K562 (cell line): ENCODE results near the gene ENG. TPM values are rescaled to one million over a fixed set of nuclear protein-coding genes. Genes with fewer than 3 reads are reported as not detected.

Experiments
- LARP7 ChIP-seq: fragments of 450-650 bp; IDR thresholded peaks from 2 replicates; pipeline ENCODE4 v1.6.1; 2016
- MEF2D ChIP-seq: conservative IDR thresholded peaks from 2 replicates; pipeline ENCODE4 v1.6.1; 2016; ENCODE audit warnings: low read depth, missing genetic modification characterization, missing compliant biosample characterization
- NR2C2 ChIP-seq, 2 experiments: fragments of 200-800 bp in 1 of 2; sonication (Bioruptor generic) in 1 of 2; sonication (generic) in 1 of 2; formaldehyde crosslinking in 1 of 2; IDR thresholded peaks; 2 replicates each; pipeline versions ENCODE4 v1.6.1 to v1.8.0; 2016 to 2022; ENCODE audit warnings: mild to moderate bottlenecking in 1 of 2, missing compliant biosample characterization in 1 of 2, missing genetic modification characterization in 1 of 2, missing genetic modification reagents in 1 of 2
- SIRT6 ChIP-seq: IDR thresholded peaks from one replicate; pipeline ENCODE4 v1.6.1; 2012; ENCODE audit warnings: low read depth, mild to moderate bottlenecking, control low read depth, inconsistent platforms, low read length, moderate library complexity
- ZNF764 ChIP-seq: fragments of 250-450 bp; sonication (Bioruptor Pico); IDR thresholded peaks from 2 replicates; pipeline ENCODE4 v1.4.0; 2020; ENCODE audit warnings: low read depth, mild to moderate bottlenecking, moderate library complexity
- polyA plus RNA-seq, 8 experiments: library from polyadenylated mRNA; depleted of rRNA in 4 of 8; stranded (reverse) in 5 of 8; unstranded in 3 of 8; fragments of >200 nt; fragmentation: Nextera tagmentation in 2 of 8; fragmentation: Illumina TruSeq in 1 of 8; extraction: Ambion mirVana in 2 of 8; extraction: Trizol in 1 of 8; gene quantifications; 2 replicates each; pipeline versions ENCODE4 v1.2.1 to v1.2.3, GENCODE V29; 2011 to 2014; ENCODE audit warnings: inconsistent platforms in 1 of 8, missing spikeins in 1 of 8
- total RNA-seq, 7 experiments: library from RNA; depleted of rRNA in 6 of 7; stranded (reverse); fragments of >200 nt in 6 of 7; fragmentation: Illumina TruSeq in 2 of 7; extraction: Trizol in 2 of 7; gene quantifications; 2 replicates each; pipeline versions ENCODE4 v1.2.1 to v1.2.3, GENCODE V29; 2011 to 2021; ENCODE audit warnings: low replicate concordance in 1 of 7
- TF ChIP-seq, protein P1 (sequence below): fragments of 250-450 bp; sonication (Bioruptor Pico); IDR thresholded peaks from 2 replicates; pipeline ENCODE4 v1.4.0; 2020
- TF ChIP-seq, protein P2 (sequence below): sonication (generic); formaldehyde crosslinking; IDR thresholded peaks from 2 replicates; pipeline ENCODE4 v1.8.0; 2023; ENCODE audit warnings: mild to moderate bottlenecking, missing genetic modification reagents
- TF ChIP-seq, protein P3 (sequence below): fragments of 250-450 bp; sonication (Bioruptor Pico); IDR thresholded peaks from 2 replicates; pipeline ENCODE4 v1.6.1; 2021; ENCODE audit warnings: mild to moderate bottlenecking
- TF ChIP-seq, protein P4 (sequence below), 3 experiments: fragments of 200-800 bp in 1 of 3; sonication (Bioruptor generic) in 1 of 3; sonication (generic) in 1 of 3; formaldehyde crosslinking in 1 of 3; IDR thresholded peaks; 2 replicates each; pipeline versions ENCODE4 v1.6.1 to v1.8.0; 2016 to 2022; ENCODE audit warnings: mild to moderate bottlenecking in 2 of 3, missing compliant biosample characterization in 2 of 3, missing genetic modification characterization in 2 of 3, missing genetic modification reagents in 1 of 3

ENG gene
- total and polyA plus RNA-seq, 9 of the 15 experiments (the other 6 are each of a cell fraction or from before 2014, with no cell fraction given), result 0.04 to 0.40 (median 0.14) TPM; not detected in 1

DNA sequence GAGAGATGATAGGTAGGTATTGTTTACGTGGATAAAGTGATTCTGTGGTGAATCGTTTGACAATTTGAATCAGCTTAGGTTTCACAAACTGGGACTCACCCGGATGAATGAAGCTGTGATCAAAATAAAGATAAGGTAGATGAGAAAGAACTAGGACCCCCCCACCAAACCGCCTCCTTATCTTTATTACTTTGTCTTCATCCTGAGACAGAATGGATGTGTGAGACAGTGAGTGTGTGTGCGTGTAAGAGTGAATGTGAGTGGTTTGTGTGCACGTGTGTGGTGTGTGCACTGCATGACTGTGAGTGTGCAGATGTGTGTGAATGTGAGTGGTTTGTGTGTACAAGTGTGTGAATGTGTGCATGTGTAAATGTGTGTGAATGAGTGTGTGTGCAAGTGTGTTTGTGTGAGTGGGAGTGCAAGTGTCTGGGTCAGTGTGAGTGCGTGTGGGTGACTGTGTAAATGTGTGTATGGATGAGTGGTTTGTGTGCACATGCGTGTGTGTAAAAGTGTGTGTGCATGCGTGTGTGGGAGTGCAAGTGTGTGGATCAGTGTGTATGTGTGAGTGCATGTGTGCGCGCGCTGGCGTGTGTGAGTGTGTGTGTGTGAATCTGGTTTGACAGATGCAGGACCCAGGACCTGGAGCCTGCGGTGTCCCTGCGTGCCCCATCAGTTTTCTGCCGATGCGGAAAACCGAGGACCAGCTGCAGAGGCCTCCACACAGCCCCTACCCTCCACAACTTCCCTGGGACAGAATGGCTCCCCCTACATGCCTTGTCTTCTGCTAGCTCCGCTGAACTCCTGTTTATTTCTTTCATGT is 11.4 kb upstream of the ENG start (continued):
- TF ChIP-seq, protein P1, sequence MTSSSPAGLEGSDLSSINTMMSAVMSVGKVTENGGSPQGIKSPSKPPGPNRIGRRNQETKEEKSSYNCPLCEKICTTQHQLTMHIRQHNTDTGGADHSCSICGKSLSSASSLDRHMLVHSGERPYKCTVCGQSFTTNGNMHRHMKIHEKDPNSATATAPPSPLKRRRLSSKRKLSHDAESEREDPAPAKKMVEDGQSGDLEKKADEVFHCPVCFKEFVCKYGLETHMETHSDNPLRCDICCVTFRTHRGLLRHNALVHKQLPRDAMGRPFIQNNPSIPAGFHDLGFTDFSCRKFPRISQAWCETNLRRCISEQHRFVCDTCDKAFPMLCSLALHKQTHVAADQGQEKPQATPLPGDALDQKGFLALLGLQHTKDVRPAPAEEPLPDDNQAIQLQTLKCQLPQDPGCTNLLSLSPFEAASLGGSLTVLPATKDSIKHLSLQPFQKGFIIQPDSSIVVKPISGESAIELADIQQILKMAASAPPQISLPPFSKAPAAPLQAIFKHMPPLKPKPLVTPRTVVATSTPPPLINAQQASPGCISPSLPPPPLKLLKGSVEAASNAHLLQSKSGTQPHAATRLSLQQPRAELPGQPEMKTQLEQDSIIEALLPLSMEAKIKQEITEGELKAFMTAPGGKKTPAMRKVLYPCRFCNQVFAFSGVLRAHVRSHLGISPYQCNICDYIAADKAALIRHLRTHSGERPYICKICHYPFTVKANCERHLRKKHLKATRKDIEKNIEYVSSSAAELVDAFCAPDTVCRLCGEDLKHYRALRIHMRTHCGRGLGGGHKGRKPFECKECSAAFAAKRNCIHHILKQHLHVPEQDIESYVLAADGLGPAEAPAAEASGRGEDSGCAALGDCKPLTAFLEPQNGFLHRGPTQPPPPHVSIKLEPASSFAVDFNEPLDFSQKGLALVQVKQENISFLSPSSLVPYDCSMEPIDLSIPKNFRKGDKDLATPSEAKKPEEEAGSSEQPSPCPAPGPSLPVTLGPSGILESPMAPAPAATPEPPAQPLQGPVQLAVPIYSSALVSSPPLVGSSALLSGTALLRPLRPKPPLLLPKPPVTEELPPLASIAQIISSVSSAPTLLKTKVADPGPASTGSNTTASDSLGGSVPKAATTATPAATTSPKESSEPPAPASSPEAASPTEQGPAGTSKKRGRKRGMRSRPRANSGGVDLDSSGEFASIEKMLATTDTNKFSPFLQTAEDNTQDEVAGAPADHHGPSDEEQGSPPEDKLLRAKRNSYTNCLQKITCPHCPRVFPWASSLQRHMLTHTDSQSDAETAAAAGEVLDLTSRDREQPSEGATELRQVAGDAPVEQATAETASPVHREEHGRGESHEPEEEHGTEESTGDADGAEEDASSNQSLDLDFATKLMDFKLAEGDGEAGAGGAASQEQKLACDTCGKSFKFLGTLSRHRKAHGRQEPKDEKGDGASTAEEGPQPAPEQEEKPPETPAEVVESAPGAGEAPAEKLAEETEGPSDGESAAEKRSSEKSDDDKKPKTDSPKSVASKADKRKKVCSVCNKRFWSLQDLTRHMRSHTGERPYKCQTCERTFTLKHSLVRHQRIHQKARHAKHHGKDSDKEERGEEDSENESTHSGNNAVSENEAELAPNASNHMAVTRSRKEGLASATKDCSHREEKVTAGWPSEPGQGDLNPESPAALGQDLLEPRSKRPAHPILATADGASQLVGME (CRISPR knock-in tag), result 0 out of 2 replicates have a peak, but pooled peaks have one; percentile 62
- TF ChIP-seq SIRT6 (no peak), NR2C2 (CRISPR knock-in tag; IDR thresholded peaks at IDR 0.05) (no peak; the same call in 1 of the 2 replicates), NR2C2 (tag; IDR thresholded peaks at IDR 0.05) (0 out of 2 replicates have a peak, but pooled peaks have one; percentile 34), LARP7 (peak; percentile 93), MEF2D (tag) (peak; percentile 92), ZNF764 (CRISPR knock-in tag) (no peak)
- TF ChIP-seq, protein P2, sequence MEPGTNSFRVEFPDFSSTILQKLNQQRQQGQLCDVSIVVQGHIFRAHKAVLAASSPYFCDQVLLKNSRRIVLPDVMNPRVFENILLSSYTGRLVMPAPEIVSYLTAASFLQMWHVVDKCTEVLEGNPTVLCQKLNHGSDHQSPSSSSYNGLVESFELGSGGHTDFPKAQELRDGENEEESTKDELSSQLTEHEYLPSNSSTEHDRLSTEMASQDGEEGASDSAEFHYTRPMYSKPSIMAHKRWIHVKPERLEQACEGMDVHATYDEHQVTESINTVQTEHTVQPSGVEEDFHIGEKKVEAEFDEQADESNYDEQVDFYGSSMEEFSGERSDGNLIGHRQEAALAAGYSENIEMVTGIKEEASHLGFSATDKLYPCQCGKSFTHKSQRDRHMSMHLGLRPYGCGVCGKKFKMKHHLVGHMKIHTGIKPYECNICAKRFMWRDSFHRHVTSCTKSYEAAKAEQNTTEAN, result peak; percentile 99
- TF ChIP-seq, protein P3, sequence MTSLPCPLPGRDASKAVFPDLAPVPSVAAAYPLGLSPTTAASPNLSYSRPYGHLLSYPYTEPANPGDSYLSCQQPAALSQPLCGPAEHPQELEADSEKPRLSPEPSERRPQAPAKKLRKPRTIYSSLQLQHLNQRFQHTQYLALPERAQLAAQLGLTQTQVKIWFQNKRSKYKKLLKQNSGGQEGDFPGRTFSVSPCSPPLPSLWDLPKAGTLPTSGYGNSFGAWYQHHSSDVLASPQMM (CRISPR knock-in tag), result no peak
- TF ChIP-seq, protein P4, sequence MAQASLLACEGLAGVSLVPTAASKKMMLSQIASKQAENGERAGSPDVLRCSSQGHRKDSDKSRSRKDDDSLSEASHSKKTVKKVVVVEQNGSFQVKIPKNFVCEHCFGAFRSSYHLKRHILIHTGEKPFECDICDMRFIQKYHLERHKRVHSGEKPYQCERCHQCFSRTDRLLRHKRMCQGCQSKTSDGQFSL (CRISPR knock-in tag; IDR thresholded peaks at IDR 0.05), result peak; percentile 82
- TF ChIP-seq, protein P4 (tag; IDR thresholded peaks at IDR 0.05), result peak in 1 of 2 experiments; percentile 81; a peak in 2 of 4 replicates
- TF ChIP-seq, all 486 proteins: peak for 79
